Measurements from ENCODE around the gene EHD1.

Gene EHD1

GRCh38 chr11:64893194-64894069, 15.0 kb upstream of the EHD1 start:
- no peak overlapping the region for H3K4me3 ChIP-seq (ENCODE audit: low read length)
- no peak for DNase-seq (ENCODE audit: low read depth, low spot score)

- H3K4me3 ChIP-seq (ENCODE audit: low read length): no peak overlapping the region
- DNase-seq (ENCODE audit: low read depth, low spot score): no peak
These were observed 14.4 kb upstream of the EHD1 start for GRCh38 chr11:64892838-64893193.

GRCh38 chr11:64892411-64892831, 14.0 kb upstream of the EHD1 start:
- DNase-seq (ENCODE audit: low read depth, low spot score): no peak

DNA sequence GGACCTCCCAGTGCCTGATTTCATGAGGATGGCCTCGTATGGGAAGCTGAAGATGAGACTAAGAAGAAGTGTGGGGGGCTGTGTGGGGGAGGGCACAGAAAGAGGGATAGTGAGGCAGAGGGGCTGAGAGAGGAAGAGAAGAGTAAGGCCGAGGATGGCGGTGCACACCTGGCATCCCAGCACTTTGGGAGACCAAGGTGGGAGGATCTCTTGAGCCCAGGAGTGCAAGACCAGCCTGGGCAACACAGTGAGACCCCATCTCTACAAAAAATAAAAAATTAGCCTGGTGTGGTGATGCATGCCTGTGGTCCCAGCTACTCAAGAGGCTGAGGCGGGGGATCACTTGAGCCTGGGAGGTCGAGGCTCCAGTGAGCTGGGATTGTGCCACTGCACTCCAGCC, 13.5 kb upstream of the EHD1 start:
- no peak overlapping the region for H3K4me3 ChIP-seq (ENCODE audit: low read length)
- DNase-seq (ENCODE audit: low read depth, low spot score): no peak

More at GRCh38 chr11:64892411-64892831, 14.0 kb upstream of the EHD1 start:
- no peak overlapping the region for H3K4me3 ChIP-seq (ENCODE audit: low read length)

GRCh38 chr11:64891215-64891848, 12.9 kb upstream of the EHD1 start:
- DNase-seq (ENCODE audit: low read depth, low spot score): no peak
- H3K4me3 ChIP-seq (ENCODE audit: low read length): no peak overlapping the region

DNA sequence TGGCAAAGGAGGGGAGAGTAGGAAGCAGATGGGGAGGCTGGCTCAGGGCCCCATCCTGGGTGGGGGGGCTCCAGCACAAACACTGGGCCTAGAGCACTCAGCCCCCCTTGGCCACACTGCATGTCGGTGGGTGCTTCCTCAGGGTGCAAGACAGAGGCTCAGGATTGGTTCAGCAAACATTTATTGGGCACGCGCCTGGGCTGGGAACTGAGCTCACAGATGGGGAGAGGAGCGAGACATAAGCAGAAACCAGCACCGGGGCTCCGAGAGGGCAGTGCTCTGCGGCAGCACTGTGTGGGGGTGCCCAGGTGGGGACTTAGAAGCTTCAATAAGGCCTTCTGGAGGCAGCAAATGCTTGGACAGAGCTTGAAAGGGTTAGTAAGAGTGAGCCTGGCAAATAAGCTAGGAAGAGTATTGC, 12.1 kb upstream of the EHD1 start:
- DNase-seq (ENCODE audit: low read depth, low spot score): no peak

DNA sequence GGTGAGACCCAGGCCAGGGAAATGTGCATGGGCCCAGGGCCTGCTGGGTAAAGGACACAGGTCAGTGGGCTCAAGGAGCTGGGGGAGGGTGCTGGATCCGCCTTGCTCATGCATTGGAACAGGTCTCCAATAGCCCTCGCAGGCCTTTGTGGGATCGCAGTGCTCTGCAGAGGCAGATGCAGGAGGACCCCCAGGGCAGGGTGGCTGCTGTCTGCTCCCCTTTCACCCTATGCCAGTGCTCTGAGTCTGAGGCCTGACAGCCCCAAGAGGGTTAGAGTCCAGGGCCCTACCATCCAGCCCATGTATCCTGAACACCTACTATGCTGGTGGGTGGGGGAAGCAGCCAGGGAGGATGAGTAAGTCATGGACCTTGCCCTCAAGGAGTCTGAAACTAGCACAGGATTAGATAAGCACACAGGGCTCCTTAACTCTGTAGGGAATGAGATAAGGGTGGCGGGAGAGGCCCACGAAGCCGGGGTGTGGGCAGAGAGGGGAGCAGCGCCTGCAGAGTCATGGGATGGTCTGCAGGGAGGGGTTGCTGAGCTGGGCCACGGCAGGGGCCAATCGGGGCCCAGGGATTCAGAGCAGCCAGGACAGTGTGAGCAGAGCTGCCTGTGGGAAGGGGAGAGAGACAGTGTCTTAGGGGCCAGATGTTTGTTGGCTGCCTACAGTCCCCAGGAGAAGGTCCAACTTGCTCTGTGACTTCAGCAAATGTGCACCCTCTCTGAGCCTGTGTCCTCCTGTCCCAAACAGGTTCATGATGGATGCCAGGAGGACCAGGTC, 10.5 kb upstream of the EHD1 start:
- no peak for DNase-seq (ENCODE audit: low read depth, low spot score)
- no peak overlapping the region for H3K4me3 ChIP-seq (ENCODE audit: low read length)

More for the DNA sequence above, 12.1 kb upstream of the EHD1 start:
- no peak overlapping the region for H3K4me3 ChIP-seq (ENCODE audit: low read length)

DNA sequence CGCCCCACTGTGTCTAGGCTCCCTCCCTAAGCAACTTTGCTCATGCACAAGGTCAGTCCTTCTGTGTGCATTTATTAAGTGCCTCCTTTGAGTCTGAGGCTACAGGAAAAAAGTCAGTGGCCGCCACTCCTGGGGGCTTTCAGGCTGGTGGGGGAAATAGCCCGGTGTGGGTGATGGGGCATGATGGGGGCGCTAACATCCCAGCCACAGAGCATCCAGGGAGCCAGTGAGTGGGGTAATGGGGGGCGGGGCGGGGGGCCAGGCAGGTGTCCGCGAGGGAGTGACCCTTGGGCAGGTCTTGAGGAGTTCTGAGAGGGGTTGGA, 9.9 kb upstream of the EHD1 start:
- DNase-seq (ENCODE audit: low read depth, low spot score): no peak
- H3K4me3 ChIP-seq (ENCODE audit: low read length): peak overlapping the region; percentile 48

- peak; percentile 50 for DNase-seq (ENCODE audit: low read depth, low spot score)
- peak overlapping the region; percentile 48 for H3K4me3 ChIP-seq (ENCODE audit: low read length)
These were observed 9.5 kb upstream of the EHD1 start for GRCh38 chr11:64887757-64888405.

DNA sequence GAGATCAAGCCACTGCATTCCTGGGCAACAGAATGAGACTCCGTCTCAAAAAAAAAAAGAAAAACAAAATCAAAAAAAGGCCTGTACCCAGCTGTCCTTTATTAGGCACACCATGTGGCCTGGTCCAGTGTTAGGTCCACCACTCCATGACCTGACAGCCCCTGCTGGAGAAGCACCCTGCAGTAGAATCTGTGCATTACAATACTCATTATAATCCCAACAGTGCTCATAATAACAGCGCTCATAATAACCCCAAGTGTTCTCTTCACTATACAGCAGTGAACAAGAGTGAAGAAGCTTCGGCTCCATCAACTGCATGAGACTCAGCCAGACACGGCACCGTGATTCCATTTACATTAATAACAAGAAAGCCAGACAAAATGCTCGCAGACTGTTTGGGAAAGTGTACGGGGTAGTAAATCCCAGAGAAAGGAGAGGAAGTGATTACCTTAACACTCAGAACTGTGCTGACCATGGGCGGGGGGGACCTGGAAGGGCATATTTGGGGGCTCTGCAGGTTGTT, 8.9 kb upstream of the EHD1 start:
- DNase-seq (ENCODE audit: low read depth, low spot score): no peak
- H3K4me3 ChIP-seq (ENCODE audit: low read length): no peak overlapping the region; the same call in 1 of the 2 replicates

DNA sequence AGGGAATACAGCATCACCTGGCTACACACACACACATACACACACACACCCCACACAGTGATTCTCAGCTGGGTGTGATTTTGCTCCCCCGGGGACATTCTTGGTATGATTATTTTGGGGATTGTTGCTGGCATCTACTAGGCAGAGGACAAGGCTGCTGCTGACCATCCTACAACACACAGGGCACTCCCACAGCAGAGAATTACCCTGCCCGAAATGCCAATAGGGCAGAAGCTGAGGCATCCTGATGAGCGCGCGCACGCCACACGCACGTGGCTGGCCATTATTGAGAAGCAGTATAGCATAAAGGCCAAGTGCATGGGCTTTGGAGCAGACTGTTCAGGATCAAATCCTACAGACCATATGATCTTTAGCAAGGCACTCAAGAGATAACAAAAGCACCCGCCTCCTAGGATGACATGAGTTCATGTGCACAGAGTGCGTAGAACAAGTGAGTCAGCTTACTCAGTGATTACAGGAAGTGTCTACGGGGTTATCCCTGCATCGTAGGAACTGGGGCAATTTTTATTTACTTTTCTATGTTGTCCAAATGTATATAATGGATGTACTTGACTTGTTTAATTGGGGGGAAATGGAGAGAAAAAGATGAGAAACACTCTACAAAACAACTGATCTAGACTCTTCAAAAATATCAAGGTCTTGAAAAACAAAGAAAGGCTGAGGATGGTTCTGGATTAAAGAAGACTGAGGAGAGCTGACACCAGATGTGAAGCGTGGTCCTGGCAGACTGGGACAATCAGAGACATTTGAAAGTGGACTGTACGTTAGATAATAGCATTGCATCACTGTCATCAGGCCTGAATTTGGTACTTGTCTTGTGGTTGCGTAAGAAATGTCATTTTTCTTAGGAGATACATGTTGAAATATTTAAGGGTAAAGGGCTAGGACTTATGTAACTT, 7.2 kb upstream of the EHD1 start:
- no peak for DNase-seq (ENCODE audit: low read depth, low spot score)

GRCh38 chr11:64884019-64884418, 5.6 kb upstream of the EHD1 start:
- DNase-seq (ENCODE audit: low read depth, low spot score): no peak
- no peak overlapping the region for H3K4me3 ChIP-seq (ENCODE audit: low read length)

More for the DNA sequence above, 7.2 kb upstream of the EHD1 start:
- H3K4me3 ChIP-seq (ENCODE audit: low read length): no peak overlapping the region

- no peak overlapping the region for H3K4me3 ChIP-seq (ENCODE audit: low read length)
- no peak for DNase-seq (ENCODE audit: low read depth, low spot score)
These were observed 5.2 kb upstream of the EHD1 start for GRCh38 chr11:64883575-64883974.

- no peak for DNase-seq (ENCODE audit: low read depth, low spot score)
- H3K4me3 ChIP-seq (ENCODE audit: low read length): no peak overlapping the region
These were observed 3.8 kb upstream of the EHD1 start for GRCh38 chr11:64882243-64882642.

GRCh38 chr11:64881476-64881875, 3.1 kb upstream of the EHD1 start:
- no peak overlapping the region for H3K4me3 ChIP-seq (ENCODE audit: low read length)
- no peak for DNase-seq (ENCODE audit: low read depth, low spot score)

GRCh38 chr11:64880240-64881001, 2.0 kb upstream of the EHD1 start:
- DNase-seq (ENCODE audit: low read depth, low spot score): no peak
- no peak overlapping the region for H3K4me3 ChIP-seq (ENCODE audit: low read length)

GRCh38 chr11:64879244-64879900, 951 bp upstream of the EHD1 start:
- H3K4me3 ChIP-seq (ENCODE audit: low read length): peak overlapping the region; percentile 86
- DNase-seq (ENCODE audit: low read depth, low spot score): no peak
